ENCODE results near the gene KCNIP4. TPM values are rescaled to one million over a fixed set of nuclear protein-coding genes. Genes with fewer than 3 reads are reported as not detected.
A peak's percentile ranks its signal among the peaks of the same experiment; 100 is the strongest.

KCNIP4 gene
- total and polyA plus RNA-seq, 2 experiments from 2014 or later, result 0.65 TPM; not detected in 1

DNA sequence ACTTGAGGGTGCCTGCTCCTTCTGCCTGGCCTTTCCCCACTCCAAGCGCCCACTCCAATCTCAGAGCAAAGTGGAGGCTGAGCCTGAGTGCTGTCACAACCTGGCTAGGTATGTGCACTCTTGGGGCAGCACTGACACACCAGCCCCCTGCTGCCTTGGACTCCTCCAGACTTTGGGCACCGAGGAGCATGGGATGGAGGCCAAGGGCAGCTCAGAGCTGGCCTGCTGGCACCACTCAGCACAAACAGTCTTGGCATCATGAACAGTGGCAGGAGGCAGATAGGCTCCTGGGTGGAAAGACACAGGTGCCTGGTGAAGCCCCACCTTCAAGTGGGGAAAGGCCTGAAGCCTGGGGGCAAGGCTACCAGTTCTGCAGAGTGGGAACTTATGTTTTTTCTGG, 91.8 kb downstream of the KCNIP4 start:
- H3K27me3 ChIP-seq (replicated peaks; ENCODE audit: insufficient read depth), result no peaks in the 10 kb centered on the region
- H3K9me3 ChIP-seq (ENCODE audit: low read depth), result no peaks in the 10 kb centered on the region
- no peak overlapping the region for H3K27ac ChIP-seq
- no peaks in the 10 kb centered on the region for H3K79me2 ChIP-seq (ENCODE audit: insufficient read depth)
- H3K9ac ChIP-seq, result no peak overlapping the region
- H3K4me2 ChIP-seq (ENCODE audit: unreplicated experiment), result no peak overlapping the region
- H2AFZ ChIP-seq, result no peak overlapping the region
- TF ChIP-seq EZH2 (IDR thresholded peaks at IDR 0.05; ENCODE audit: insufficient read depth, poor library complexity, severe bottlenecking) (no peak), EZH2phosphoT487 (IDR thresholded peaks at IDR 0.05; ENCODE audit: insufficient read depth, low read depth) (no peak)
- H3K9me2 ChIP-seq (ENCODE audit: insufficient read depth), result no peaks in the 10 kb centered on the region
- no peak overlapping the region for H3K4me3 ChIP-seq
- DNase-seq, result no peak
- no peaks in the 10 kb centered on the region for H3K36me3 ChIP-seq (ENCODE audit: low read depth)
- in situ Hi-C loops (cut with MboI), result no loop called here
- no peaks in the 10 kb centered on the region for H4K20me1 ChIP-seq (ENCODE audit: insufficient read depth)
- H3K4me1 ChIP-seq (ENCODE audit: insufficient read depth), result peaks cover 4% of the 10 kb centered on the region; the same call in 1 of the 2 replicates
- WGBS, 2 experiments (ENCODE audit: low coverage in 1 of 2, low lambda C conversion rate in 2 of 2, missing lambda C conversion rate in 2 of 2), result 88 to 93% methylated on average over 2 of the region's 2 CpGs
- H3F3A ChIP-seq (ENCODE audit: insufficient read depth), result no peaks in the 10 kb centered on the region

- in situ Hi-C loops (cut with MboI), result no loop called here
- no peaks in the 10 kb centered on the region for H3K79me2 ChIP-seq (ENCODE audit: insufficient read depth)
- no peaks in the 10 kb centered on the region for H3K9me2 ChIP-seq (ENCODE audit: insufficient read depth)
- no peak overlapping the region for H3K27ac ChIP-seq
- no peak for DNase-seq
- no peaks in the 10 kb centered on the region for H3F3A ChIP-seq (ENCODE audit: insufficient read depth)
- H4K20me1 ChIP-seq (ENCODE audit: insufficient read depth), result no peaks in the 10 kb centered on the region
- no peaks in the 10 kb centered on the region for H3K9me3 ChIP-seq (ENCODE audit: low read depth)
- no peak overlapping the region for H2AFZ ChIP-seq
- no peaks in the 10 kb centered on the region for H3K36me3 ChIP-seq (ENCODE audit: low read depth)
- H3K27me3 ChIP-seq (replicated peaks; ENCODE audit: insufficient read depth), result no peaks in the 10 kb centered on the region
- H3K4me3 ChIP-seq, result no peak overlapping the region
- H3K4me2 ChIP-seq (ENCODE audit: unreplicated experiment), result no peak overlapping the region
- no peak overlapping the region for H3K9ac ChIP-seq
- H3K4me1 ChIP-seq (ENCODE audit: insufficient read depth), result peaks cover 4% of the 10 kb centered on the region; the same call in 1 of the 2 replicates
- WGBS, 2 experiments (ENCODE audit: low coverage in 1 of 2, low lambda C conversion rate in 2 of 2, missing lambda C conversion rate in 2 of 2), result 66 to 71% methylated on average over 5 to 6 of the region's 6 CpGs
- TF ChIP-seq EZH2phosphoT487 (IDR thresholded peaks at IDR 0.05; ENCODE audit: insufficient read depth, low read depth), result no peak
- TF ChIP-seq EZH2 (IDR thresholded peaks at IDR 0.05; ENCODE audit: insufficient read depth, poor library complexity, severe bottlenecking), result no peak
Observed at GRCh38 chr4:21856301-21856700, 92.3 kb downstream of the KCNIP4 start.

GRCh38 chr4:21849077-21849476, 99.5 kb downstream of the KCNIP4 start:
- H3K4me1 ChIP-seq (ENCODE audit: insufficient read depth), result peaks cover 19% of the 10 kb centered on the region
- H3K9me2 ChIP-seq (ENCODE audit: insufficient read depth), result no peaks in the 10 kb centered on the region
- TF ChIP-seq EZH2 (IDR thresholded peaks at IDR 0.05; ENCODE audit: insufficient read depth, poor library complexity, severe bottlenecking), result no peak
- DNase-seq, result no peak
- WGBS, 2 experiments (ENCODE audit: low coverage in 1 of 2, low lambda C conversion rate in 2 of 2, missing lambda C conversion rate in 2 of 2), result 87 to 95% methylated on average over 3 of the region's 3 CpGs
- H3K4me3 ChIP-seq, result no peak overlapping the region
- no peaks in the 10 kb centered on the region for H3K9me3 ChIP-seq (ENCODE audit: low read depth)
- H3K27ac ChIP-seq, result no peak overlapping the region
- H3K27me3 ChIP-seq (replicated peaks; ENCODE audit: insufficient read depth), result no peaks in the 10 kb centered on the region
- no peaks in the 10 kb centered on the region for H3K36me3 ChIP-seq (ENCODE audit: low read depth)
- H3K79me2 ChIP-seq (ENCODE audit: insufficient read depth), result no peaks in the 10 kb centered on the region
- H3K4me2 ChIP-seq (ENCODE audit: unreplicated experiment), result no peak overlapping the region
- no peak overlapping the region for H2AFZ ChIP-seq
- in situ Hi-C loops (cut with MboI), result no loop called here
- H3K9ac ChIP-seq, result no peak overlapping the region
- peaks cover 21% of the 10 kb centered on the region for H3F3A ChIP-seq (ENCODE audit: insufficient read depth)
- no peaks in the 10 kb centered on the region for H4K20me1 ChIP-seq (ENCODE audit: insufficient read depth)

DNA sequence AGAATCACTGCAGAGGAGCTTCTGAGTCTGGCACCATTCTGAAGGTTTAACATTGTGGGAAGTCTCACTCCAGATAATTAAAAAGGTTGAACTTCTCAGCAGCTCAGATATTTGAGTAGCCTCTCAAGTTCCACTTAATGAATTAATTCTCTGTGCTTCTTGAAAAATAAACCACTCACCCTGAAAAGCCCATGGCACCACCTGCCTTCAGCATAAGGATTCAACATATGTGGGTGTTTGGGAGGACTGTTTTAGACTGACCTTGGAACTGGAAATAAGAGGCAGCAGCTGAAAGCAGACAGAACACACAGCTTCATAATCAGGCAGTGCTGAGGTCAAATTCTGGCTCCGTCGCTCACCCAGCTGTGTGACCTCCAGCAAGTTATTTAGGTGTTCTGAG, 100.6 kb downstream of the KCNIP4 start:
- no peak overlapping the region for H3K9ac ChIP-seq
- no peak for DNase-seq
- no peak overlapping the region for H3K27ac ChIP-seq
- H2AFZ ChIP-seq, result no peak overlapping the region
- in situ Hi-C loops (cut with MboI), result no loop called here
- 0 out of 2 replicates have a peak, but pooled peaks cover 10% of the 10 kb centered on the region for H3K9me2 ChIP-seq (ENCODE audit: insufficient read depth)
- no peaks in the 10 kb centered on the region for H3K9me3 ChIP-seq (ENCODE audit: low read depth)
- H3K27me3 ChIP-seq (replicated peaks; ENCODE audit: insufficient read depth), result no peaks in the 10 kb centered on the region
- peaks cover 19% of the 10 kb centered on the region for H3K4me1 ChIP-seq (ENCODE audit: insufficient read depth)
- TF ChIP-seq EZH2phosphoT487 (IDR thresholded peaks at IDR 0.05; ENCODE audit: insufficient read depth, low read depth), result no peak
- TF ChIP-seq EZH2 (IDR thresholded peaks at IDR 0.05; ENCODE audit: insufficient read depth, poor library complexity, severe bottlenecking), result no peak
- no peaks in the 10 kb centered on the region for H3K36me3 ChIP-seq (ENCODE audit: low read depth)
- WGBS, 2 experiments (ENCODE audit: low coverage in 1 of 2, low lambda C conversion rate in 2 of 2, missing lambda C conversion rate in 2 of 2), result 100% methylated on average over 2 of the region's 2 CpGs
- H3K4me3 ChIP-seq, result no peak overlapping the region
- no peak overlapping the region for H3K4me2 ChIP-seq (ENCODE audit: unreplicated experiment)
- H3K79me2 ChIP-seq (ENCODE audit: insufficient read depth), result no peaks in the 10 kb centered on the region
- H4K20me1 ChIP-seq (ENCODE audit: insufficient read depth), result no peaks in the 10 kb centered on the region
- H3F3A ChIP-seq (ENCODE audit: insufficient read depth), result peaks cover 21% of the 10 kb centered on the region

DNA sequence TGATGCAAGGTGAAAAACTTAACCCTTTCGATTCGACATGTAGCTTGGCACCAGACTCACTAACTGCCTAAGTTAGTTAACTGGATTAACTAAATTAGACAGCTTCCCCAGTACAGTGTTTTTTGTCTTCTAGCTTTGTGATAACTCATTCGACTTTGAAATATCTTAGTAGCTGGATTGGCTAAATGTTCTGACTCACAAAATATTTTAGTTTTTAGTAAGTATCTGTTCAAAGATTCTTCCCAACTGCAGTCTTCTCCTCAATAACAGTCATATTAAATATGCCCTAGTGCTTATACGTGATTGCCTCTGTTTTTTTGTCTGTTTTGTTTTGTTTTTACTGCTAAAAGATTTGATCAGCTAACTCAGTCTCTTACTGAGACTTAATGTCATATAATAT, 102.9 kb downstream of the KCNIP4 start:
- WGBS, 2 experiments (ENCODE audit: low coverage in 1 of 2, low lambda C conversion rate in 2 of 2, missing lambda C conversion rate in 2 of 2), result 33 to 40% methylated on average over 4 of the region's 4 CpGs
- Histone ChIP-seq H2AFZ (peak overlapping the region; percentile 13; the same call in 1 of the 2 replicates), H3K9me2 (ENCODE audit: insufficient read depth) (0 out of 2 replicates have a peak, but pooled peaks cover 10% of the 10 kb centered on the region), H3F3A (ENCODE audit: insufficient read depth) (peaks cover 21% of the 10 kb centered on the region), H3K27me3 (replicated peaks; ENCODE audit: insufficient read depth) (no peaks in the 10 kb centered on the region), H3K9ac (no peak overlapping the region), H3K4me3 (peak overlapping the region; percentile 11; the same call in 1 of the 2 replicates), H3K9me3 (ENCODE audit: low read depth) (no peaks in the 10 kb centered on the region), H4K20me1 (ENCODE audit: insufficient read depth) (no peaks in the 10 kb centered on the region), H3K4me2 (ENCODE audit: unreplicated experiment) (peak overlapping the region; percentile 39), H3K27ac (peak overlapping the region; percentile 15; the same call in 1 of the 2 replicates), H3K36me3 (ENCODE audit: low read depth) (no peaks in the 10 kb centered on the region), H3K4me1 (ENCODE audit: insufficient read depth) (peaks cover 19% of the 10 kb centered on the region), H3K79me2 (ENCODE audit: insufficient read depth) (no peaks in the 10 kb centered on the region)
- DNase-seq, result peak; percentile 74
- TF ChIP-seq EZH2 (IDR thresholded peaks at IDR 0.05; ENCODE audit: insufficient read depth, poor library complexity, severe bottlenecking), result no peak
- no peak for TF ChIP-seq EZH2phosphoT487 (IDR thresholded peaks at IDR 0.05; ENCODE audit: insufficient read depth, low read depth)
- in situ Hi-C loops (cut with MboI), result no loop called here

All from GM23248 (cell line).